NCI-H526 treated with DMSO at 0.1 percent for 48 hours (cell line): Measurements from ENCODE around the gene HERPUD2.
A peak's percentile ranks its signal among the peaks of the same experiment; 100 is the strongest.
"Not testable (repeated sequence)": the region's sequence is repeated elsewhere in the genome, so short reads cannot be mapped to it uniquely, and the experiment has no call there.

ENCODE experiments used
- DNase-seq: peaks from one replicate; lab custom pipeline; 2025; lab: John Stamatoyannopoulos, UW

HERPUD2 gene

GRCh38 chr7:35677582-35678356, 17.2 kb downstream of the HERPUD2 start:
- DNase-seq, result no peak

GRCh38 chr7:35676211-35676610, 18.7 kb downstream of the HERPUD2 start:
- no peak for DNase-seq

GRCh38 chr7:35670856-35671569, 23.9 kb downstream of the HERPUD2 start:
- DNase-seq, result no peak

GRCh38 chr7:35660411-35660810, 34.5 kb downstream of the HERPUD2 start:
- DNase-seq, result not testable (repeated sequence)

GRCh38 chr7:35658606-35659201, 36.2 kb downstream of the HERPUD2 start:
- no peak for DNase-seq

GRCh38 chr7:35657125-35657524, 37.8 kb downstream of the HERPUD2 start:
- DNase-seq, result peak; percentile 57

- DNase-seq, result not testable (repeated sequence)
Measured at GRCh38 chr7:35654558-35654957, 40.4 kb downstream of the HERPUD2 start.

- no peak for DNase-seq
Measured at GRCh38 chr7:35652124-35652523, 42.8 kb downstream of the HERPUD2 start.

- DNase-seq, result no peak
Measured at GRCh38 chr7:35650751-35651150, 44.2 kb downstream of the HERPUD2 start.

GRCh38 chr7:35649711-35650110, 45.2 kb downstream of the HERPUD2 start:
- DNase-seq, result no peak

GRCh38 chr7:35648367-35648766, 46.6 kb downstream of the HERPUD2 start:
- DNase-seq, result no peak

- DNase-seq, result peak; percentile 87
Measured at GRCh38 chr7:35647171-35647574, 47.8 kb downstream of the HERPUD2 start.

- DNase-seq, result no peak
Measured at GRCh38 chr7:35646289-35647023, 48.5 kb downstream of the HERPUD2 start.

GRCh38 chr7:35645691-35646090, 49.2 kb downstream of the HERPUD2 start:
- DNase-seq, result no peak

GRCh38 chr7:35630024-35630972, 64.6 kb downstream of the HERPUD2 start:
- no peak for DNase-seq

GRCh38 chr7:35624299-35625186, 70.4 kb downstream of the HERPUD2 start:
- peak; percentile 55 for DNase-seq

- DNase-seq, result peak; percentile 62
Measured at GRCh38 chr7:35623381-35623780, 71.6 kb downstream of the HERPUD2 start.

- DNase-seq, result no peak
Measured at GRCh38 chr7:35619863-35620262, 75.1 kb downstream of the HERPUD2 start.

- DNase-seq, result no peak
Measured at GRCh38 chr7:35617041-35617440, 77.9 kb downstream of the HERPUD2 start.

GRCh38 chr7:35613150-35613549, 81.8 kb downstream of the HERPUD2 start:
- DNase-seq, result peak; percentile 72
